Right ventricle myocardium superior (tissue), 1 donor: Measurements from ENCODE around the gene KRT35. TPM values are rescaled to one million over a fixed set of nuclear protein-coding genes. Genes with fewer than 3 reads are reported as not detected.

Source experiments
- ATAC-seq: fragments of 200-7000 bp; cut with Tn5 transposase; one replicate; pipeline ENCODE4 v1.9.1; 2020; ENCODE audit warnings: mild to moderate bottlenecking; ENCODE audit not compliant: poor library complexity
- DNase-seq: peaks from one replicate; pipeline ENCODE4 v3.0.0-alpha.2; 2020
- intact Hi-C: fragments of 100-400 bp; cut with DNase I; formaldehyde crosslinking; loops from one replicate; pipeline ENCODE4 v1.11.2; 2022
- total RNA-seq: library from RNA; stranded (reverse); fragmentation: NEBNext Ultra II Directional; extraction: Animal tissue kit (Norgen Biotek cat#: 25700); gene quantifications from one replicate; pipeline ENCODE4 v1.2.1, GENCODE V29; 2021
- donor health status: DM: no; HTN: yes; CAD: no; lungs with severe emphysema.

KRT35 gene
- total RNA-seq, 1 donor from 2014 or later: not detected

- DNase-seq: no peak
- ATAC-seq: no peak
- intact Hi-C loops: no loop called here
These were observed 35.3 kb upstream of the KRT35 start for GRCh38 chr17:41516147-41516829.

GRCh38 chr17:41513168-41513547, 32.2 kb upstream of the KRT35 start:
- intact Hi-C loops: no loop called here
- DNase-seq: no peak
- ATAC-seq: no peak

DNA sequence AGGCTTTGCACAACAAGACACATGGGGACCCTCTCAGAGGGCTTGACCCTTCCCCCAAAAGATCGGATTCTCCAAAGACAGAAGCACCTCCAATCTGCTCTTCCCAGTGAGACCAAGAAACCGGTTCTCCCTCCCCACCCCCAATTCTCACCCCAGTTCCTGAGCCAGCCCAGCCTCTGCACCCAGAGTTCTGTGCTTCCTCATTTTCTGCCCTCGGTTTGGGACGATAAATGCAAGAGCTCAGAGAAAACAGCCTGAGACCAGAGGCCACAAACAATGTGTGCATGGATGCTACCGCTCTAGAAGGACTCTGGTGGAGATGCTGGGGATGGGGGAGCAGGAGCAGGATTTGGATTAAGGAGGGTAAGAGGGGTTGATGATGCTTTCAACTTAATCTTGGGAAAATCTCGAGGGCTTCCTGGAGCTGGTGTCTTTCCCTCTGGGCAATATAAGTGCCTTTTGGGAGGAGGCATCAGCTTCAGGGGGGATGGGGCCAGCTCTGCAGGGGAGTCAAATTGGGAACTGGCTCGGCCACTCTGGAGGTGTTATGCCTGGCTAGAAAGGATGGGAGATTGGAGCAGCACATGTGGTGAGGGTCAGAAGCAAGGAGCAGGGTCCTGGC, 31.7 kb upstream of the KRT35 start:
- DNase-seq (no peak), ATAC-seq (no peak)
- intact Hi-C loops: no loop called here

DNA sequence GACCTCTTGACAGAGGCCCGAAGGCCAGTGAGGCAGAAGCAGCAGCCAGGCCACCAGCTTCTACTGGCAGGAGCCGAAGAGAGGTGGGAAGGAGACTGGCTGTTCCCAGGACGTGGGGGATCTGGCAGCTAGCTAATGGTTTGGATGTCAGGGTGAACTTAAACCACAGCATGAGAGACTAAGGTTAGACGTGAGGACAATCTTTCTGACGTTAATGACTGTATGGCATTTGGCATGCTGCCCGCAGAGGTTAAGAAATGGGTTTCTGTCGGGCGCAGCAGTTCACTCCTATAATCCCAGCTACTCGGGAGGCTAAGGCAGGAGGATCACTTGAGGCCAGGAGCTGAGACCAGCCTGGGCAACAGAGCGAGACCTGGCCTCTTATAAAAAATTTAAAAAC, 30.8 kb upstream of the KRT35 start:
- DNase-seq (no peak), ATAC-seq (no peak)
- intact Hi-C loops: no loop called here

- ATAC-seq: peak; percentile 12
- no peak for DNase-seq
- intact Hi-C loops: no loop called here
These were observed 30.2 kb upstream of the KRT35 start for GRCh38 chr17:41511116-41511515.

- DNase-seq (no peak), ATAC-seq (no peak)
- intact Hi-C loops: no loop called here
These were observed 29.5 kb upstream of the KRT35 start for GRCh38 chr17:41510251-41511065.

DNA sequence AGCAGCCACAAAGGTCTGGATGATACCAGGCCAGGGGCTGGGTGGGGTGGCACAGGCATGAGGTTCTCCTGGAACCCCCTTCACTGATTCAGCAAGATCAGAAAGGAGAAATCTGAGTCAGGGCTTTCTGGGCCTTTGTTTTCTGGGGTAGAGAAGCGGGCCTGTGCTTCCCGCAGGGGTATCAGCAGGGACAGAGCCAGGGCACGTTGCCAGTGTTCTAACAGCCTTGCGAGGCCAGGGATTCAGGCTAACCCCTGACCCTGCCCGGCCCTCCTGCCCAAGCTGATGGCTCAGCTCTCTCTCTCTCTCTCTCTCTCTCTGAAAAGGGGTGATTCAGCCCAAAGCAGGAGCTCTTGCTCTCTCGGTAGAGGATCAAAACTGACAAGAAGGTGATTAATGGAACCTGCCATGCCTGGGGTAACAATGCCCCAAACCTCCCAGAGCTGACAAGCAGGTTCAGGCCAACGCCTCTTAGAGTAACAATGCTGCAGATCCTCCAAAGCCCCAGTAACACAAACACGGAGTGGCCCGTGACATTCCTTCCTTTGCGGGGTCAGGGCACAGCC, 26.4 kb upstream of the KRT35 start:
- ATAC-seq (no peak), DNase-seq (no peak)
- intact Hi-C loops: no loop called here

DNA sequence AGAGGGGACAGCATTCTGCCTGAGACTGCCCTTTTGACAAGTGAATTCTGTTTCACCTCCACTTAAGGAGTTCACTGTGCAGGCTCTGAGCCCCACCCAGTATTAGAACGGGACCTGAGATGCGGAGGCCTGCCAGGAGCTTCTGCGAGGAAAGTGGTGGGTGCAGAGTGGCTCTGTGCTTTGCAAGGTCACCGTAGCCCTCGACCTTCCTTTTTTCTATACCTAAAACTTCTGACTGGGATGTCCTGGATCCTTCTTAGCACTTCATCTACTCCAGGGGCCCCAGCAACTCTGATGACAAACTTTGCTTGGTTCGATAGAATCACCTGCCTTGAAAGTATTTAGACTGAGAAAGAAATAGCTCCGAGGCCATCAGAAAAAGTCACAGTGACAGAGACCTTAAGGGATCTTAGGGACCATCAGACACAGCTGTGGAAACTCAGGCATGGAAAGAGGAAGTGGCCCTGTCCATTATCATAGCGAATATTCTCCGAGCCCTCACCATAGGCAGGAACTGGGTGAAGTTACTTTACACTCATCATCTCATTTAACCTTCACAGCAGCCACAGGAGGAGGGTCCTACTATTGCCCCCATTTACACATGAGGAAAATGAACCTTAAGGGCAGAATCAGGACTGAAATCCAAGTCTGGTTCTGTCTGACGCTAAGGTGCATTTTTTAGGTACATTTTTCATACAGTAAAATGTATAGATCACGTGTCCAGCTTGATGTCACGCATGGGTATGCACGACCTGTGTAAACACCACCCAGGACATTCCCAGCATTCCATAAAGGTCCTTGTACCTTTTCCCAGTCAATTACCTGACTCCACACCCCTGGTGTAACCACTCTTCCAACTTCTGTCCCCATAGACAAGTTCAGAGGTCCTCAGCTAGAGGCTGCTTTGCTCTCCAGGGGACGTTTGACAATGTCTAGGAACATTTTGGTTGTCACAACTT, 25.1 kb upstream of the KRT35 start:
- no peak for DNase-seq
- ATAC-seq: no peak
- intact Hi-C loops: no loop called here

DNA sequence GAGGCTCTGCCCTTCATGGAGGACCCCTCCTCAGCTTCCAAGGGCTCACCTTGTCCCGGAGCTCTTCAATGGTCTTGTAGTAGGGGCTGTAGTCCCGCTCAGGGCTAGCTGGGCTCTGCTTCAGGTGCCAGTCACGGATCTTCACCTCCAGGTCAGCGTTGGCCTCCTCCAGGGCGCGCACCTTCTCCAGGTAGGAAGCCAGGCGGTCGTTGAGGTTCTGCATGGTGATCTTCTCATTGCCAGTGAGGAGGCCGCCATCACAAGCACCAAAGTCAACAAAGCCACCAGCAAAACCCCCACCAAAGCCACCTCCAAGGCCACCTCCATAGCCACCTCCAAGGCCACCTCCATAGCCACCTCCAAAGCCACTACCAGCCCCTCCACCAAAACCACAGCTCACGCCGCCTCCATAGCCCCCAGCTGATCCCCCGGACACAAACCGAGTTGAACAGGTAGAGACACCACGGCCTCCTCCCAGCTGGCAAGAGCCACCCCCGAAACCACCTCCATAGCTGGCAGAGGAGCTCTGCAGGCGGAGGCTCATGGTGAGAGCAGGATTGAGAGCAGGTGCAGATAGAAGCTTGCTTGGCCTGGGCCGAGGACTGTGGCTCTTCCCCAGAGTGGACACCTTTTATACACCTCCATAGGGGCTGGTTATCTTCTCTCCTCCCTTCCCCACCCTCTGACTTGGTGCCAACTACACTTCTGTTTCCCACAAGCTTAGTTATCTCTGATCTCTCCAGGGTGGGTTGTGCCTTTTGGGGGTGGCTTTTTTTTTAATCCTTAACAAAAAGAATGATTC, 24.3 kb upstream of the KRT35 start, which contains the start of gene KRT13:
Gene KRT13 (minus strand): TSS at position 606 of the 802 bp plus-strand sequence. CDS start 62 bp downstream, at position 544.
- DNase-seq: no peak
- ATAC-seq: no peak
- intact Hi-C loops: no loop called here

DNA sequence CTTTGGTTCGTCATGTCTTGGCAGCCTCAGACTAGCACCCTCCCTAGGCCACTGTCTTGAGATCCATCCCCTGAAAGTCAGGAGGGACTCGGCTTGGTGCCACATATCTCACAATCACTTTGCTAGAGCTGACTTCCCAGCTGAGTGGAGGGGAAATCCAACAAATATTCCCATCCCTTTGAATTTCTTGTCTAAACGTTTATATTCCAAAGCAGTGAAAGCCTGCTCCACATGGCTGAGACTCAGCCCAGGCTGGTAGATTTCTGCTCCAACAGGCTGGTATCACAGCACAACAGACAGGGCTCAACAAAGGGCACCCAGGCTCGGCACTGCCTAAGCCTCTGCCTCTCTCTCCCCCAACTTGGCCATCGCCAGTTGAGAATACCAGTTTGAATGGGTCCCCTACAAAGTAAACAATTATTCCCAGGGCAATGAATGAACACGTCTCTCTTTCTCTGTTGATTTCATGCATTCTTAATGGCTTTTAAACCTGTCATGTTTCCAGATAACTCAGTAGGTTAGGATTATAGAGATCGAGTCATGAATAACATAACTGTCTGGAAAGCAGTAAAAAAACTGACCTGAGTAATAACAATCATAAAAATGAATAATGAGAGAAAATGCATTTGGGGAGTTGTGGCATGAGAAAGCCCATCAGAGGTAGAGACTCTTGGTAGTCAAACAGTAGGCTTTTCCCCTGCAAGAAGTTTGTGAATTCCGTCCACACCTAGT, 23.5 kb upstream of the KRT35 start:
- intact Hi-C loops: no loop called here
- ATAC-seq: no peak
- no peak for DNase-seq

- ATAC-seq (no peak), DNase-seq (no peak)
- intact Hi-C loops: no loop called here
These were observed 22.3 kb upstream of the KRT35 start for GRCh38 chr17:41503202-41503601.

DNA sequence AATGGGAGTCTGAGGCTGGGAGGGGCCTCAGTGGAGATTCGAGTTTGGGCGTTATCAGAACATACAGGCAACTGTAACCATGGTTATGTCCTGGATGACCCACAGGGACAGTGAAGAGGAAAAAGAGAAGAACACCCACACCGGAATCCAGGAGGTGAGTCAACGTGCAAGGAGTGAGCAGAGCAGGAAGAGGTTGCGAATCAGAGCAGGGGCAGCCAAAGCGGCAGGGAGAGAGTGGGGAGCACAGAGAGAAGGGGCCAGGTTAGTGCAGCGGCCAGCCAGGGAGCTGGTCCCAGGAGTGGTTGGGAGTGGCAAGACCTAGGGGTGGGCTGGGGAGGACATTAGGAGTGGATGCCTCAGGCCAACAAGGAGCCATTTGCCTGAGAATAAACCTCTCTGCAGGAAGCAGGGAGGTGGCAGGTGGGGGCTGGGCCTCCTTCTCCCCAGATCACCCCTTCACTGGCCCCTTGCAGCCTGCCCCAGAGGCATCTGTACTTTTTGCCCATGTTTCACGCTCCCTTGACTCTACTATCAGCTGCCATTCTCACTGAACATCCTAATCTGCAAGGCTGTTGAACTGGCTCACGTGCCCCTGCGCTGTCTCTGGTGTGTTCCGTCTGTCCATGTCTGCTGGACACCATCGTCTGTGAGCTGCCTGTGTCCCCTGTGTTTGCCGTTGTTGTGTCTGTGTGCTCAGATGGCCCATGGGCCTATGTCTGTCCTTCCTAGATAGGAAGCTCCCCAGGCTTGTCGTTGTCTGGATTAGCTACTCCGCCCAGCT, 19.4 kb upstream of the KRT35 start:
- DNase-seq (no peak), ATAC-seq (no peak)
- intact Hi-C loops: no loop called here

DNA sequence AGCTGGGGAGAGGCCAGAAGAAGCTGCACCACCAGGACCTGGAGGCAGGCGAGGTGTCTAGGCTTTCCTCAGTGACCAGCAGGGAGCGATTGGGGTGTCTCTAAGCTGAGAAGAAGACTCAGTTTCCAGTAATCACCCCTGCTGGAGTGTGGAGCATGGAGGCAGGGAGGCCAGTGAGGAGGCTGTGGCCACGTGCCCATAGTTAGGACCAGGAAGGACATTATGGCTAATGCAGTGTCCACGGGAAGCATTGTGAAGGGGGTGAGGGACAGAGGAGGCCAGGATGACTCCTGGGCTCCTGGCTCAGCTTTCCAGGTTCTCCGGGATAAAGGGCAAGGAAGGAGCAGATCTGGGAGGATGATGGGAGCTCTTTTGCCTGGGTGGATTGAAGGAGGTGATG, 18.8 kb upstream of the KRT35 start:
- intact Hi-C loops: no loop called here
- DNase-seq: no peak
- no peak for ATAC-seq

DNA sequence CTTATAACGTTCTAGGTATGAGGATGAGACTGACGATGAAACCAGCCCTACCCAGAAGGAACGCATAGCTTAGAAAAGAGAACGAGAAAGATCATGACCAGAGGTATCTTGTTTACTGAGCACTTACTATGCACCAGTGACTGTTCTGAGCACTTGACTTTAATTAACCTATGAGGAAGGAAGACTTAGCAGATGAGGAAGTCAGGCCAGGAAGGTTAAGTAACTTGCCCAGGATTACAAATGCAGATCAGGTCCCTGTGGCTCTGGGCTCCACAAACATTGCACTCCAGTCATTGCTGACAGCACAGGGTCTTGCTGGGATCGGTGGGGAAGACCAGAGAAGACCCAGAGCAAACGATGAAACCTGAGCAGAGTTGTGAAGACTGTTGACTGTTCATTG, 17.3 kb upstream of the KRT35 start:
- intact Hi-C loops: no loop called here
- ATAC-seq: peak; percentile 48
- no peak for DNase-seq

DNA sequence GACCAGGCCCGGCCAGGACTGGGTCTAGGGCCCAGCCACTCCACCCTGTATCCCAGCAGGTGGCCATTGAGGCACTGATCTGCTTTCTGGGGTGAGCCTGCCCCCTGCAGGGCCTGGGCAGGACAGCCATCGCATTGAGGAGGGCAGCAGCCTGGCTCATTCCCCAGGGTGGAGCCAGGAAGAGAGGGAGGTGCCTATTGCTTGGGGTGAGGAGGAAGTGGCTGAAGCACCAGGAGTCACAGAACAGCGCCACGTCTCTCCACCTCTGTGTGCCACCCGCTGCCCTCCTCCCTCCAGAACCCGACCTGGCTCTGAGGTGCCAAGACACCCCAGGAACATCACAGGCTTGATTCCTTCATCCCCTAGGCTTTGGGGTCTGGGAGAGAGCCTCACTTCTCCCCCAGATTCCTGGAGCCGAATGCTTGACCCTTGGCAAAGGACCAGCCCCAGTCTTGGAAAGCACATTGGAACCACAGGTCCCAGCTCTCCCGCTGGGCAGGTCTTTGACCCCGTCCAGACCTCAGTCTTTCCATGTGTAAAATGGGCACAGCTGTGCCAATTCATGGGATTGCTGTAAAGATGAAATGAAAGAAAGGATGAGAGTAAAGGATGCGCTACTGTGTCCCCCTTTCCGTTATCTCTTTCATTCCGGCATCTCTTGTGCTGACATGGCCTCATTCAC, 16.0 kb upstream of the KRT35 start:
- ATAC-seq (peak; percentile 87), DNase-seq (peak; percentile 79)
- intact Hi-C loops: no loop called here

GRCh38 chr17:41494524-41494923, 13.6 kb upstream of the KRT35 start:
- DNase-seq (no peak), ATAC-seq (no peak)
- intact Hi-C loops: no loop called here
